NCI-H1105 treated with DMSO at 0.1 percent for 48 hours (cell line): ENCODE measurements around the gene B3GAT2.

Source experiments
- DNase-seq: peaks from one replicate; lab custom pipeline; 2025; lab: John Stamatoyannopoulos, UW

B3GAT2 gene

GRCh38 chr6:70842541-70842940 lies 114.3 kb downstream of the B3GAT2 start:
- DNase-seq, result no peak

GRCh38 chr6:70841112-70841511 lies 115.7 kb downstream of the B3GAT2 start:
- DNase-seq, result no peak

- DNase-seq, result no peak
Measured at GRCh38 chr6:70839286-70840266, 117.3 kb downstream of the B3GAT2 start.

DNA sequence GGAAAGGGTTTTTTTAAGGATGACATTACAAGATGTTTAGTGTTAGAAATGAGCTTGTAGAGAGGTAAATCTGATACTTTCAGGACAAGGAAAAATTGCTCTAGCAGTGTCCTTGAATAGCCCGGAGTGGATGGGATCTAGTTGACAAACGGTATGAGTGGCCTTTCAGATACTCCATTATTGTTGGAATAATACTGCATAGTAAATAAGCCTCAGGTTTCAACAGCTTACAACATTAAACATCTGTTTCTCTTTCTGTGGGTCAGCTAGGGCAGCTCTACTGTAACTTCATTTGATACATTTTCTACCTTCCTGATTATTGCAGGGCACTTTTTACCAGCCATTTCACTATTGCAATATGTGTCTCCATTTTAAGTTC lies 118.0 kb downstream of the B3GAT2 start:
- no peak for DNase-seq

- DNase-seq, result no peak
Measured at GRCh38 chr6:70834520-70834919, 122.3 kb downstream of the B3GAT2 start.

- DNase-seq, result no peak
Measured at GRCh38 chr6:70831427-70831826, 125.4 kb downstream of the B3GAT2 start.

- DNase-seq, result no peak
Measured at GRCh38 chr6:70823651-70824050, 133.2 kb downstream of the B3GAT2 start.

DNA sequence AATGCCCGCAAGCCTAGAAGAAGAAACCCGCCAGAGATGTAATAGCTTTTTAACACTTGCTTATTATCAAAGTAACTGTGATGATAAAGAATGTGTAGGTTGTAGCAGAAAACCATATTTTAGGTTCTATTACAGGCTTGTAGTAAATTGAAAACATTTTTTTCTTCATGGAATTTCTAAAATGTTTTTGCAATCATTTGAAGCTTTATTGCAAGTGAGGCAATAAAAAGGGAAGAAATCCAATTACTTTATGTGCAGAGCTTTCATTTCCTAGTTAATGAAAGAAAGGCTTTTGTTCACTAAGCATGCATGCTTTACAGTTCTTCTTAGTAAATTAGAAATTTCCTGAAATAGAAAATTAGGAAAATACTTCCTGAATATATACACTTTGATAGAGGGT lies 135.1 kb downstream of the B3GAT2 start:
- no peak for DNase-seq

DNA sequence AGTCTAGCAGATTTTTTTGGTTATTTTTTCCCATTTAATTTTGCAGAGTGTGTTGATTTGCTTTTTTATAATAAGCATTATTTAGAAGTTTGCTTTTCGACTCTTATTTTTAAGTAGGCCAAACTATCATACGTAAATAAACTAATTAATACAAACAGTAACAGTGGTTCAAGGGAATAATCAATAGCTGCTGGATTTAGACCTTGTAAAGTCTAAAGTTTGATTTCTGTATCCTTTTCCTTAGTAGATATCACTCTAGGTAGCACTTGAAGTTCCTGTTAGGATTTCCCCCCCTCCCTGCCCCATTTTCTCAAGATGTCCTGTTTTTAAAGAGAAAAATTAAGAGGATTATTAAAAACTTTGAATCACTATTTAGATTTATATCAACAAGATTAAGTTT lies 136.1 kb downstream of the B3GAT2 start:
- DNase-seq, result no peak

GRCh38 chr6:70819646-70820045 lies 137.2 kb downstream of the B3GAT2 start:
- DNase-seq, result no peak

GRCh38 chr6:70813885-70814284 lies 143.0 kb downstream of the B3GAT2 start:
- no peak for DNase-seq

DNA sequence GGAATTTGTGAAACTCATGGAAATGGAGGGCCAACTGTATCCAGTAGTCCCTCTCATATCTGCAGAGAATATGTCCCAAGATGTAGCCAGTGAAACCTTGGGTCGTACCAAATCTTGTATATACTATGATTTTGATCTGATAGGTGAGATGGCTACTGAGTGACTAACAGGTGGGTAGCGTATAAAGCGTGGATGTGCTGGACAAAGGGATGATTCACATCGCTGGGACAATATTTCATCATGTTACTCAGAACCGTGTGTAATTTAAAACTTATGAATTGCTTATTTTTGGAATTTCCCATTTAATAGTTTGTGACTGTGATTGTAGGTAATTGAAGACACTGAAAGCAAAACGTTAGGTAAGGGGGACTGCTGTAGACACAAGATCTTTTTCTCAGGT lies 145.1 kb downstream of the B3GAT2 start:
- no peak for DNase-seq
